ENCODE measurements around the gene KRTAP12-4.
"Not testable (repeated sequence)": the region's sequence is repeated elsewhere in the genome, so short reads cannot be mapped to it uniquely, and the experiment has no call there.

Gene KRTAP12-4

DNA sequence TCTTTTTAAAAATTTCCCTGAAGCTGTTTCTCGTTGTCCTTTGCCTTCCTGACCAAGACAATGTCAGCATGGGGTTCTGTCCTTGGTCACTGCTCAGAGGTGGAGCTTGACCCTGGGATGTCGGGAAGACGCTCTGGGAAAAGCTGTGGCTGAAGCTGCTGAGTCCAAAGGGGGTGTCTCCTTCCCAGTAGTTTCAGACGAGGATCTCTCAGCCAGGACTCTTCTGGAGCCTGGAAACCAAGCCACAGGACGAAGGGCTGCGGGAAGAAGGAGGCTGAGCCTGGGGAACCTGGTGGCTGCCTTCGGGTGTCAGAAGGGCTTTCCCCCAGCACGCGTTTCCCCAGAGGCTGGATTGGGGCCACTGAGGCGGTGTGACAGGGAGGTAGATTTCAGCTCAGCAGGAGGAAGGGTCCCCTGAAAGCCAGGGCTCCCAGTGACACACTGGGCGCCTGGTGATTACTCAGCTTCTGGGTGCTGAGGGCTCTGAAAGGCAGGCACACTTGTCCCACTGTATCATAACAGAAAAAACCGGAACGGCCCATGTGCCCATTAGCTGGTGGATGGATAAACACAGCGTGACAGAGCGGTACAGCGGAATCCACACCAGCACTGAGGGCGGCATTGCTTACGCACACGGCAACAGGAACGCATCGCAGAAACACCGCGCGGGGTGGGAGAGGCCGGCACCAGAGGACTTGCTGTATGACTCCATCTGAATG lies 32.5 kb upstream of the KRTAP12-4 start:
- DNase-seq (ENCODE audit: low read depth, low spot score) = no peak

GRCh38 chr21:44686000-44686781 lies 31.7 kb upstream of the KRTAP12-4 start:
- no peak for DNase-seq (ENCODE audit: low read depth, low spot score)

DNA sequence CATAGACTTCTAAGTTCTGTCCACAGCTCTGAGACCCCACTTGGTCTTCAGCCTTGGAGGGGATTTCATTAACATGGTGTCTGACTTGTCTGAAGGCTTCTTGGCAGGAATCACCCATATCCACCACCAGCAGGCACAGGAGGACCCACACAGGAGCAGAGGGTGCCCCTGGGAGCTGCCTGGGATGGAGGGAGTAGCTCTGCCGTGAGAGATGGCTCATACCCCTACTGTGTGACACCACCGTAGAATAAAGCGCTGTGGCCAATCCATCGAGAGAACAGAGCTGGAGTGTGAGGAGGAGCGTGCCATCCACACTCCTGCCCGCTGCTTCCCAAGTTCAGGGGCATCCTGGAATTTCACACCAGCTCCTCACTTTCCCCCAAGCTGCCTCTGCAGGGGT lies 30.6 kb upstream of the KRTAP12-4 start:
- DNase-seq (ENCODE audit: low read depth, low spot score) = not testable (repeated sequence)

DNA sequence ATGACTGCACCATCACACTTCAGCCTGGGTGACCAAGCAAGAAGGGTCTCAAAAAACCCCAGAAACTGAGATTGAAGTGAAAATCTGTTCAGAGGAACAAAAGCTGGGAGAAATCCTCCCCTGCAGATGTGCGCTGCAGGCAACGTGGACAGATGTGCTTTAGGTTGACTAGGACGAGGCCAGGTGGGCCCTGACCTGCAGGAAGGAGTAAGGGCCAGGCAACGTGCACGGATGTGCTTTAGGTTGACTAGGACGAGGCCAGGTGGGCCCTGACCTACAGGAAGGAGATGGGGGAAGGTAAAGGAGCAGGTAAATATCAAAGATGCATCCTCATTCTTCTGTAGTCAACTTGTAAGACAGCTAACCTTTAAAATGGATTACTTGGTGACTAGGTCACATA lies 30.0 kb upstream of the KRTAP12-4 start:
- no peak for DNase-seq (ENCODE audit: low read depth, low spot score)

GRCh38 chr21:44684077-44684476 lies 29.6 kb upstream of the KRTAP12-4 start:
- DNase-seq (ENCODE audit: low read depth, low spot score) = no peak

GRCh38 chr21:44682580-44683151 lies 28.2 kb upstream of the KRTAP12-4 start:
- DNase-seq (ENCODE audit: low read depth, low spot score) = no peak

- DNase-seq (ENCODE audit: low read depth, low spot score) = no peak
Measured at GRCh38 chr21:44681861-44682579, 27.6 kb upstream of the KRTAP12-4 start, which contains the start of gene KRTAP12-1. Gene KRTAP12-1, minus strand, starts transcription at chr21:44682163. Its CDS starts 40 bp downstream, at chr21:44682123.

- DNase-seq (ENCODE audit: low read depth, low spot score) = no peak
Measured at GRCh38 chr21:44681152-44681551, 26.7 kb upstream of the KRTAP12-4 start.

- no peak for DNase-seq (ENCODE audit: low read depth, low spot score)
Measured at GRCh38 chr21:44677881-44678280, 23.4 kb upstream of the KRTAP12-4 start.

DNA sequence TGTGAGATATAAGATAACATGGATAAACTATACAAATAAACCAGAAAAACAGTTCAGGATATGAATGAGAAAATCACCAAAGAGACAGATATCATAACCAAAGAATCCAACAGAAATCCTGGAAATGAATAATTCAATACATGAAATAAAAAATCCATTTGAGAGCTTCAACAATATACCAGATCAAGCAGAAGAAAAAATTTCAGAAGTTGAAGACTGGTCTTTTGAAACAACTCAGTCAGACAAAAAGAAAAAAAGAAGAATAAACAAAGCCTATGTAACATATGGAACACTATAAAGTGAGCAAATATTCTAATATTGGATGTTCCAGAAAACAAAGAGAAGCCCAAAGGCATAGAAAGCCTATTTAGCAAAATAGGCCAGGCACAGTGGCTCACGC lies 17.5 kb upstream of the KRTAP12-4 start:
- no peak for DNase-seq (ENCODE audit: low read depth, low spot score)

- no peak for DNase-seq (ENCODE audit: low read depth, low spot score)
Measured at GRCh38 chr21:44670642-44671432, 16.4 kb upstream of the KRTAP12-4 start.

GRCh38 chr21:44667612-44668011 lies 13.2 kb upstream of the KRTAP12-4 start:
- no peak for DNase-seq (ENCODE audit: low read depth, low spot score)

- no peak for DNase-seq (ENCODE audit: low read depth, low spot score)
Measured at GRCh38 chr21:44666401-44667320, 12.2 kb upstream of the KRTAP12-4 start, which contains the start of gene KRTAP12-2. Gene KRTAP12-2, minus strand, starts transcription at chr21:44666927. Its CDS starts 41 bp downstream, at chr21:44666886.

GRCh38 chr21:44664691-44665090 lies 10.2 kb upstream of the KRTAP12-4 start:
- DNase-seq (ENCODE audit: low read depth, low spot score) = no peak

GRCh38 chr21:44661567-44661966 lies 7.1 kb upstream of the KRTAP12-4 start:
- DNase-seq (ENCODE audit: low read depth, low spot score) = not testable (repeated sequence)

DNA sequence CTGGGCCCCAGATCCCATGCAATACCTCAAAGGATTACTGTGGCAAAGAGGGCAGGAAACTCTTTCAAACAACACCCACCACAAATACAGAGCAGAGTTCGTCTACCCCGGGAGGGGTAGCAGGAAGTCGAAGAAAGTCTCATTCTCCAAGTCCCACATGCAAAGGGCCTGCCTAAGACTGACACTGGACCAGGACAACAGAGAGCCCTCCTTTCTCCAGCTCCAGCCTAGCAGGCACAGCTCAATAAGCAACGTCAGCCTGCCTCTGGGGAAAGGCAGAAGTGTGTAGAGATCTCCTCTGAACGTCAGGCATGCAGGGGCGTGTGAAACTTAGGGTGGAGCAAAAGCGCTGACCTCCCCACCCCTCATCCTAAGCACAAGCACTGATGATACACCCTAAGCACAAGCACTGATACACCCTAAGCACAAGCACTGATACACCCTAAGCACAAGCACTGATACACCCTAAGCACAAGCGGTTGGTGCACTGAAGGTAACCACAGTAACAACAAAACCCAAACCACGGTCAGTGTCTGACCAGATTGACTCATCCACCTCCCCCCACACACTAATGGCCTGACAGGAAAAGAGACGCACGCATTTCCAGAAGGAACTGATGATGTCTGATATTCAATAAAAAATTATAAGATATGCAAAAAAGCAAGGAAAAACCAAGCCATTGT lies 4.6 kb upstream of the KRTAP12-4 start:
- no peak for DNase-seq (ENCODE audit: low read depth, low spot score)

DNA sequence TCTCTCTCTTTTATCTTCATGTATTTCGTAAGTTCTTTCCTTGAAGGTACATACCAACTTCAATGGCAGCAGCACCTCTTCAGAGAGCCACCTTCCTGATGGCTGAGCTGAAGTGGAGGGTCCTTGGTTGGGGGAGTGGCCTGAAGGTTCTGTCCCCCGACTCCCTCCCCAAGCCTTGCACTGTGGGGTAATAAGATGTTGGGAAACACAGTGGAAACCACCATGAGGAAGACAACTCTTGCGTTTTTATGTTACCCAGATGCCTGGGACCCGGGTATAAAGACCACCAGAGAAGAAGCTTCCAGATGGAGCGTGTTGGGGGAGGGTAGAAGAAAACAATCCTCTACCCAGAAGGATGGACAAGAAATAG lies 4.1 kb upstream of the KRTAP12-4 start:
- no peak for DNase-seq (ENCODE audit: low read depth, low spot score)

DNA sequence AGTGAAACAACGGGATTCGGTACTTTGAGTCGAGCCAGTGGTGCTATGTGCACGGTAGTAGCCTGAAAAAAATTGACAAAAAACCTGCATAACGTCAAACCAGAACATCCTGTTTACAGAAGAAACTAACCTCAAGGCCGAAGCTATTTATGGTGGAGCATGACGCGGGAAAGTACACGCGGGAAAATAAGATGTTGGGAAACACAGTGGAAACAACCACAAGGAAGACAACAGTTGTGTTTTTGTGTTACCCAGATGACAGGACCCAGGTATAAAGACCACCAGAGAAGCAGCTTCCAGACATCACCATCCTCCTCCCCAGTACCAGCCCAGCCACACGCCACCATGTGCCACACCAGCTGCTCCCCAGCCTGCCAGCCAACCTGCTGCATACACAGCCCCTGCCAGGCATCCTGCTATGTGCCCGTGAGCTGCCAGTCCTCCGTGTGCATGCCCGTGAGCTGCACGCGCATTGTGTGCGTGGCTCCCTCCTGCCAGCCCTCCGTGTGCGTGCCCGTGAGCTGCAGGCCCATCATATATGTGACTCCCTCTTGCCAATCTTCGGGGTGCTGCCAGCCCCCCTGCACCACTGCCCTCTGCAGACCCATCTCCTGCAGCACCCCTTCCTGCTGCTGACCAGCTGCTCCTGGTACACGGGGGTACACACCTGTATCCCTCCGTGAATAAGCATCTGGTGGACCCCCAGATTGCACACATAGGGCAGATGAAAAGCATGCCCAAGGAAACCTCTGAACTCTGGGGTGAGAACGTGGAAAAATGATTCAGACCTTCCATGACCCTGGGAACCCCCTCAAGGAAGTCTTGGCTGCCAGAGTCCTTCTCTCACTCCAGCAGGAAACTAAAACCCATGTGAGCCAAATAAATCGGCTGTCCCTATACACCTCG lies 3.4 kb upstream of the KRTAP12-4 start, which contains the start of gene KRTAP12-3:
Gene KRTAP12-3, plus strand, starts transcription at position 298 of the 906 bp plus-strand sequence. Its CDS starts 48 bp downstream, at position 346.
- no peak for DNase-seq (ENCODE audit: low read depth, low spot score)
